SJSA1 (cell line): Measurements from ENCODE around the gene MCEMP1. TPM values are rescaled to one million over a fixed set of nuclear protein-coding genes. Genes with fewer than 3 reads are reported as not detected.

Experiments
- DNase-seq, 2 experiments: peaks; one replicate each; pipeline ENCODE4 v3.0.0-alpha.2; 2015 to 2020; ENCODE audit warnings: low spot score in 2 of 2, low read depth in 1 of 2
- H3K27ac ChIP-seq: fragments of 250-450 bp; sonication (Bioruptor Pico); 2 replicates; pipeline ENCODE4 v1.5.1; 2020; ENCODE audit warnings: mild to moderate bottlenecking, moderate library complexity
- H3K27me3 ChIP-seq: fragments of 250-450 bp; sonication (Bioruptor Pico); replicated peaks from 2 replicates; pipeline ENCODE4 v1.5.1; 2020; ENCODE audit warnings: mild to moderate bottlenecking, moderate library complexity
- H3K36me3 ChIP-seq: fragments of 250-450 bp; sonication (Bioruptor Pico); 2 replicates; pipeline ENCODE4 v1.5.1; 2020; ENCODE audit warnings: mild to moderate bottlenecking
- H3K4me1 ChIP-seq: fragments of 250-450 bp; sonication (Bioruptor Pico); replicated peaks from 2 replicates; pipeline ENCODE4 v1.6.1; 2021; ENCODE audit warnings: mild to moderate bottlenecking
- H3K4me3 ChIP-seq: fragments of 250-450 bp; sonication (Bioruptor Pico); 2 replicates; pipeline ENCODE4 v1.5.1; 2020; ENCODE audit warnings: mild to moderate bottlenecking
- H3K9me3 ChIP-seq: fragments of 250-450 bp; sonication (Bioruptor Pico); replicated peaks from 2 replicates; pipeline ENCODE4 v1.5.1; 2020; ENCODE audit warnings: mild to moderate bottlenecking
- total RNA-seq: library from RNA; depleted of rRNA; stranded (reverse); fragments of >200 nt; shearing (Covaris generic); gene quantifications from 2 replicates; pipeline ENCODE4 v1.2.3, GENCODE V29; 2014

The MCEMP1 gene
- total RNA-seq, 1 experiment from 2014 or later, result not detected

DNA sequence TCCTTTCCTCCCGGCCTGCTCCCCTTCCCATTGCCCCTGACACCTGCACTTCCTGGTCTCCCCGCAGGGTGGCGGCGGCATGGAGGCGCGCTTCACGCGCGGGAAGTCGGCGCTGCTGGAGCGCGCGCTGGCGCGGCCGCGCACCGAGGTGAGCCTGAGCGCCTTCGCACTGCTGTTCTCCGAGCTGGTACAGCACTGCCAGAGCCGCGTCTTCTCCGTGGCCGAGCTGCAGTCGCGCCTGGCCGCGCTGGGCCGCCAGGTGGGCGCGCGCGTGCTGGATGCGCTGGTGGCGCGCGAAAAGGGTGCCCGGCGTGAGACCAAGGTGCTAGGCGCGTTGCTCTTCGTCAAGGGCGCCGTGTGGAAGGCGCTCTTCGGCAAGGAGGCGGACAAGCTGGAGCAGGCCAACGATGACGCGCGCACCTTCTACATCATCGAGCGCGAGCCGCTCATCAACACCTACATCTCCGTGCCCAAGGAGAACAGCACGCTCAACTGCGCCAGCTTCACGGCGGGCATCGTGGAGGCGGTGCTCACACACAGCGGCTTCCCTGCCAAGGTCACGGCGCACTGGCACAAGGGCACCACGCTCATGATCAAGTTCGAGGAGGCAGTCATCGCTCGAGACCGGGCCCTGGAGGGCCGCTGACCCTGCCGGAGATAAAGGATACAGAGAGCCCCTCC, 5.4 kb downstream of the MCEMP1 start:
- H3K27ac ChIP-seq, result no peak overlapping the region

DNA sequence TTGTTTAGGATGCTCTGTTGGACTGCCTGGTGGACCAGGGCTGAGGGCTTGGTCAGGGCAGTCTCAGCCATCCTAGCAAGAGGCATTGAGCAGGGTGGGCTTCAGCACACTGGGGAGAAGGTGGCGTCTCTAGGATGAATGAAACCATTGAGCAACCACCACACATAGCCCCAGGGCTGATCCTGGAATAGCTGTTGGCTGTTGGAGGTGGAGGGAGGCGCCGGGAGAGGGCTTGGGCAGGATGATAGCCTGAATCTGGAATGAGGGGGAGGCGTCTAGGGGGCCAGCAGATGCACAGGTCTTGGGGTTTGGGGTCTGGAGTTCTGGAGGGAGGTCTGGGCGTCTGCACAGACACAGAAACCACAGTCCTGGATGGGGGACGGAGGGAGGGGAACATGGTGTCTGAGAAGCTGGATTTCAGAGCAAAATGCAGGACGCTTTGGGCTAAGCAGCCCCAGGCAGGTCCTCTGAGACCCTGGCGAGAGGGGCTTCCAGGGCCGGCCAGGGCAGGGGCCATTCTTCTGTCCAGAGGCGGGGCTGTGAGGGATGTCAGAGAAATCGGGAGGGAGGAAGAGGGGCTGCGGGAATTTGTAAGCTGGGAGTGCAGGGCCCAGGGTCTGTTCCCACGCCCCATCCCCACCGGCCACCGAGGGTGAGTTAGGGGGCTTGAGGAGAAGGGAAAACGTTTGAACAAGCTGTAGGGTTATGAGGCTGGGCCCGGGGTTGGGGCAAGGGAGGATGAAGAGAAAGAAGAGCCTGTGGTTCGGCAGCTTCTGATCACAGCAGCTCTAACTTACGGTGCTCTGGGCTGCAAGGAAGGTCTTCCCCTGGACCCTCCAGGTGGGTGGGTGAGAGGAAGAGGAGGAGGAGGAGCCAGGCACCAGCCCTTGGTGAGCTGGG, 8.9 kb downstream of the MCEMP1 start:
- H3K4me3 ChIP-seq, result no peak overlapping the region
- peaks cover 5% of the 10 kb centered on the region; the same call in 1 of the 2 replicates for H3K4me1 ChIP-seq
- H3K36me3 ChIP-seq, result peaks cover 27% of the 10 kb centered on the region
- DNase-seq, result no peak
- H3K27me3 ChIP-seq, result no peaks in the 10 kb centered on the region
- no peak overlapping the region for H3K27ac ChIP-seq
- H3K9me3 ChIP-seq, result no peaks in the 10 kb centered on the region

More for the DNA sequence above, 5.4 kb downstream of the MCEMP1 start:
- Histone ChIP-seq H3K27me3 (peaks cover 7% of the 10 kb centered on the region; the same call in 1 of the 2 replicates), H3K4me3 (no peak overlapping the region), H3K9me3 (no peaks in the 10 kb centered on the region), H3K4me1 (peaks cover 9% of the 10 kb centered on the region), H3K36me3 (peaks cover 29% of the 10 kb centered on the region)
- DNase-seq, result no peak

DNA sequence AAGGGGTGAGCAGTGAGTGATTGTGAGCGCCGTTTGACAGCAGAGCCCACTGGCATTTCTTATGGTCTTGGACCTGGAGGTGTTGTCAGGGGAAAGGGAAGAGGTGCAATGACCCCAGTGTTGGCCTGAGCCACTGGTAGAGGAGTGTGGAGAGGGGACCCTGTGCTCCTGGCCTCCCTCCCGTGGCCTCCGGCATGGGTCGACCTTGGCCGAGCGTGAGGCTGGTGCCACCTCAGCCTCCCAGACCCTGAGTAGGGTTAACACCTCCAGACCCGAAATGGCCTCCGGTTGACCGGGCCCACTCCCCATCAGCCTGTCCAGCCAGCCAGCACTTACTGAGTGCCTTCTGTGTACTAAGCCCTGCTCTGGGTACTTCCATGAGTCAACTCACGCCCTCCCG, 10.3 kb downstream of the MCEMP1 start:
- Histone ChIP-seq H3K36me3 (peaks cover 21% of the 10 kb centered on the region), H3K9me3 (no peaks in the 10 kb centered on the region), H3K4me1 (no peaks in the 10 kb centered on the region), H3K4me3 (no peak overlapping the region), H3K27ac (no peak overlapping the region), H3K27me3 (no peaks in the 10 kb centered on the region)
- no peak for DNase-seq

- H3K36me3 ChIP-seq, result peaks cover under 1% of the 10 kb centered on the region; the same call in 1 of the 2 replicates
- no peak for DNase-seq
- no peak overlapping the region for H3K27ac ChIP-seq
- no peaks in the 10 kb centered on the region for H3K9me3 ChIP-seq
- H3K27me3 ChIP-seq, result no peaks in the 10 kb centered on the region
- no peak overlapping the region for H3K4me3 ChIP-seq
- no peaks in the 10 kb centered on the region for H3K4me1 ChIP-seq
Measured at GRCh38 chr19:7689165-7689564, 12.3 kb downstream of the MCEMP1 start.

DNA sequence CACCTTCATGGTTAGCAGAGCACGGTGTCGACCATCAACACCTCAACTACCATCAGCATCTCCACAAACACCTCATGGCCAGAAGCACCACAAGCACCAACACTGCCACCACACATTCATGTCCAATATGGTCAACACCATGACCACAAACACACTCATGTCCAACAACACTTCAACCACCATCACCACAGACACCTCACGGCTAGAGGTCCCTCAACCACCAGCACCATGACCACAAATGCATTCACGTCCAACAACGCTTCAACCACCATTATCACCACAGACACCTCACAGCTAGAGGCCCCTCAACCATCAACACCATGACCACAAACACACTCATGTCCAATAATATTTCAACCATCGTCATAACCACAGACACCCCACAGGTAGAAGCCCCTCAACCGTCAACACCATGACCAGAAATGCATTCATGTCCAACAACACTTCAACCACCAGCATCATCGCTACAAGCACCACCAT, 13.9 kb downstream of the MCEMP1 start:
- Histone ChIP-seq H3K27ac (no peak overlapping the region), H3K27me3 (no peaks in the 10 kb centered on the region), H3K4me3 (no peak overlapping the region), H3K9me3 (no peaks in the 10 kb centered on the region), H3K36me3 (no peaks in the 10 kb centered on the region), H3K4me1 (no peaks in the 10 kb centered on the region)
- no peak for DNase-seq

- no peak overlapping the region for H3K4me3 ChIP-seq
- DNase-seq, result no peak
- H3K27me3 ChIP-seq, result no peaks in the 10 kb centered on the region
- no peaks in the 10 kb centered on the region for H3K4me1 ChIP-seq
- H3K36me3 ChIP-seq, result no peaks in the 10 kb centered on the region
- no peaks in the 10 kb centered on the region for H3K9me3 ChIP-seq
- H3K27ac ChIP-seq, result no peak overlapping the region
Measured at GRCh38 chr19:7691497-7691896, 14.6 kb downstream of the MCEMP1 start.

DNA sequence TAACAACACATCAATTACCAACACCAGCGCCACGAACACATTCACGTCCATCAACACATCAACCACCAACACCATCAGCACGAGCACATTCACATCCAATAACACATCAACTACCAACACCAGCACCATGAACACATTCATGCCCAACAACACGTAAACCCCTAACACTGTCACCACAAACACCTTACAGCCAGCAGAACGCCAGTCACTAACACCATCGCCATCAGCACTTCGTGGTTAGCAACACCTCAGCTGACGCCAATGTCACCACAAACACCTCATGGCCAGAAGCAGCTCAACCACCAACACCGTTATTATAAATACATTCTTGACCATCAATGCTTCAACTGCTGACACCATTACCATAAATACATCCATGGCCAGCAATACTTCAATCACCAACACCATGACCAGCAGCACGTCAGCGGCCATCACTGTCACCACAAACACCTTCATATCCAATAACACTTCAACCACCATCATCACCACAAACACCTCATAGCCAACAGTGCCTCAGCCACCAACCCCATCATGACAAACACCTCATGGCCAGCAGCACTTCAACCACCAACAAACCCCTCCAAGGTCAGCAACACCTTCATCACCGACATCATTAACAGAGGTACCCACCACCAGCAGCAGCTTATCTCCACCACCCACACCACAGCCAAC, 15.7 kb downstream of the MCEMP1 start:
- no peak for DNase-seq
- Histone ChIP-seq H3K27me3 (0 out of 2 replicates have a peak, but pooled peaks cover 1% of the 10 kb centered on the region), H3K4me1 (no peaks in the 10 kb centered on the region), H3K9me3 (no peaks in the 10 kb centered on the region), H3K36me3 (no peaks in the 10 kb centered on the region), H3K27ac (no peak overlapping the region), H3K4me3 (no peak overlapping the region)

GRCh38 chr19:7694499-7694898, 17.6 kb downstream of the MCEMP1 start:
- peaks cover 5% of the 10 kb centered on the region; the same call in 1 of the 2 replicates for H3K27me3 ChIP-seq
- H3K4me1 ChIP-seq, result no peaks in the 10 kb centered on the region
- H3K36me3 ChIP-seq, result no peaks in the 10 kb centered on the region
- no peak overlapping the region for H3K27ac ChIP-seq
- DNase-seq, result no peak
- no peak overlapping the region for H3K4me3 ChIP-seq
- H3K9me3 ChIP-seq, result no peaks in the 10 kb centered on the region

GRCh38 chr19:7697721-7698287, 20.9 kb downstream of the MCEMP1 start:
- Histone ChIP-seq H3K4me3 (no peak overlapping the region), H3K36me3 (no peaks in the 10 kb centered on the region), H3K27me3 (peaks cover 5% of the 10 kb centered on the region; the same call in 1 of the 2 replicates), H3K27ac (no peak overlapping the region), H3K4me1 (no peaks in the 10 kb centered on the region), H3K9me3 (no peaks in the 10 kb centered on the region)
- DNase-seq, result no peak

GRCh38 chr19:7698583-7698982, 21.7 kb downstream of the MCEMP1 start:
- Histone ChIP-seq H3K4me3 (no peak overlapping the region), H3K27ac (no peak overlapping the region), H3K36me3 (no peaks in the 10 kb centered on the region), H3K4me1 (no peaks in the 10 kb centered on the region), H3K27me3 (peaks cover 5% of the 10 kb centered on the region; the same call in 1 of the 2 replicates), H3K9me3 (no peaks in the 10 kb centered on the region)
- no peak for DNase-seq

DNA sequence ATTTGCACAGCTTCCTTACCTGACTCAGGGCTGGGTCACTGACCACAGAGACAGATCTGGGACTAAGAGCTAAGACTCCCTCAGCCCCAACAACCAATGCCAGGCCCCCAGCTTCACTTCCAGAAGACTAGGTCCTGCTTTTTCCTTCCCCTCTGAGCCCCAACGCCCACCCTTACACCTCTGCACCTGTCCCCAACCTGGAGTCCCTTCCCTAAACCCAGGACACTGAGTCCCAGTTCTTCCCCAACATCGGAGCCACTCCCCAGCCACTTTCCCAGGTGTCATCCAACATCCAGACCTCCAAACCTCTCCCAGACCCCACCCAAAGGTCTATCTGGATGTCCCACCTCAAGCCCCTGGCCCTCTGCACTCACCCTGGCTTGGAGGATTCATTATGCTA, 22.1 kb downstream of the MCEMP1 start:
- no peak for DNase-seq
- Histone ChIP-seq H3K27ac (no peak overlapping the region), H3K27me3 (peaks cover 5% of the 10 kb centered on the region; the same call in 1 of the 2 replicates), H3K9me3 (no peaks in the 10 kb centered on the region), H3K36me3 (no peaks in the 10 kb centered on the region), H3K4me3 (no peak overlapping the region), H3K4me1 (no peaks in the 10 kb centered on the region)

GRCh38 chr19:7699417-7700401, 22.8 kb downstream of the MCEMP1 start:
- Histone ChIP-seq H3K4me1 (no peaks in the 10 kb centered on the region), H3K4me3 (no peak overlapping the region), H3K27me3 (peaks cover 5% of the 10 kb centered on the region; the same call in 1 of the 2 replicates), H3K36me3 (no peaks in the 10 kb centered on the region), H3K27ac (no peak overlapping the region), H3K9me3 (no peaks in the 10 kb centered on the region)
- DNase-seq, result no peak
